WTC11 (cell line): Measurements from ENCODE around the gene ZC2HC1B. TPM values are rescaled to one million over a fixed set of nuclear protein-coding genes. Genes with fewer than 3 reads are reported as not detected.

Experiments
- ARID4B ChIP-seq: sonication (generic); formaldehyde crosslinking; IDR thresholded peaks from 2 replicates; pipeline ENCODE4 v1.8.0; 2023; ENCODE audit warnings: missing genetic modification reagents, mild to moderate bottlenecking, borderline replicate concordance
- FOXK1 ChIP-seq: sonication (generic); formaldehyde crosslinking; IDR thresholded peaks from 2 replicates; pipeline ENCODE4 v1.8.0; 2022; ENCODE audit warnings: mild to moderate bottlenecking, moderate library complexity, missing genetic modification reagents
- FOXP1 ChIP-seq: sonication (generic); formaldehyde crosslinking; IDR thresholded peaks from 2 replicates; pipeline ENCODE4 v1.8.0; 2022; ENCODE audit warnings: missing genetic modification reagents, mild to moderate bottlenecking, moderate library complexity, borderline replicate concordance
- GTF2I ChIP-seq: fragments of 250-450 bp; sonication (Bioruptor Pico); conservative IDR thresholded peaks from 2 replicates; pipeline ENCODE4 v1.4.0; 2021; ENCODE audit warnings: mild to moderate bottlenecking
- JAZF1 ChIP-seq: fragments of 250-450 bp; sonication (Bioruptor Pico); IDR thresholded peaks from 2 replicates; pipeline ENCODE4 v1.9.0; 2021; ENCODE audit warnings: moderate library complexity, mild to moderate bottlenecking, inconsistent platforms
- MXD4 ChIP-seq: fragments of 250-450 bp; sonication (Bioruptor Pico); IDR thresholded peaks from 2 replicates; pipeline ENCODE4 v1.8.0; 2021; ENCODE audit warnings: mild to moderate bottlenecking, moderate library complexity, borderline replicate concordance
- NFE2L1 ChIP-seq: sonication (generic); formaldehyde crosslinking; IDR thresholded peaks from 2 replicates; pipeline ENCODE4 v1.8.1; 2023; ENCODE audit warnings: missing genetic modification reagents
- SMAD4 ChIP-seq: sonication (generic); formaldehyde crosslinking; IDR thresholded peaks from 2 replicates; pipeline ENCODE4 v1.8.0; 2022; ENCODE audit warnings: mild to moderate bottlenecking, missing genetic modification reagents
- TEAD4 ChIP-seq: sonication (generic); formaldehyde crosslinking; IDR thresholded peaks from 2 replicates; pipeline ENCODE4 v1.8.0; 2022; ENCODE audit warnings: mild to moderate bottlenecking, missing genetic modification reagents
- ZBTB21 ChIP-seq: sonication (generic); formaldehyde crosslinking; IDR thresholded peaks from 2 replicates; pipeline ENCODE4 v1.8.1; 2023; ENCODE audit warnings: mild to moderate bottlenecking, missing genetic modification reagents, borderline replicate concordance
- ZMAT4 ChIP-seq: fragments of 250-450 bp; sonication (Bioruptor Pico); IDR thresholded peaks from 2 replicates; pipeline ENCODE4 v1.9.0; 2021; ENCODE audit warnings: mild to moderate bottlenecking
- ZNF219 ChIP-seq: sonication (generic); formaldehyde crosslinking; IDR thresholded peaks from 2 replicates; pipeline ENCODE4 v1.8.0; 2023; ENCODE audit warnings: missing genetic modification reagents, mild to moderate bottlenecking, borderline replicate concordance
- ZNF263 ChIP-seq: sonication (generic); formaldehyde crosslinking; IDR thresholded peaks from 2 replicates; pipeline ENCODE4 v1.8.1; 2022; ENCODE audit warnings: low read depth, mild to moderate bottlenecking, moderate library complexity, missing genetic modification reagents
- ZNF671 ChIP-seq: fragments of 250-450 bp; sonication (Bioruptor Pico); IDR thresholded peaks from 2 replicates; pipeline ENCODE4 v1.8.0; 2021; ENCODE audit warnings: mild to moderate bottlenecking
- total RNA-seq: library from RNA; stranded (reverse); gene quantifications from 3 replicates; pipeline ENCODE4 v1.2.3, GENCODE V29; 2021
- TF ChIP-seq, protein P1 (sequence below): fragments of 250-450 bp; sonication (Bioruptor Pico); IDR thresholded peaks from 2 replicates; pipeline ENCODE4 v1.8.0; 2021; ENCODE audit warnings: mild to moderate bottlenecking
- TF ChIP-seq, protein P2 (sequence below): sonication (generic); formaldehyde crosslinking; IDR thresholded peaks from 2 replicates; pipeline ENCODE4 v1.8.1; 2022; ENCODE audit warnings: low read depth, missing genetic modification reagents, borderline replicate concordance
- TF ChIP-seq, protein P3 (sequence below): sonication (generic); formaldehyde crosslinking; IDR thresholded peaks from 2 replicates; pipeline ENCODE4 v1.8.1; 2022; ENCODE audit warnings: mild to moderate bottlenecking, missing genetic modification reagents, moderate library complexity, borderline replicate concordance
- TF ChIP-seq, protein P4 (sequence below): sonication (generic); formaldehyde crosslinking; IDR thresholded peaks from 2 replicates; pipeline ENCODE4 v1.8.1; 2023; ENCODE audit warnings: mild to moderate bottlenecking, missing genetic modification reagents
- TF ChIP-seq, protein P5 (sequence below): sonication (generic); formaldehyde crosslinking; IDR thresholded peaks from 2 replicates; pipeline ENCODE4 v1.8.1; 2022; ENCODE audit warnings: mild to moderate bottlenecking, moderate library complexity, missing genetic modification reagents
- TF ChIP-seq, protein P6 (sequence below): fragments of 200-600 bp; IDR thresholded peaks from 2 replicates; pipeline ENCODE4 v1.8.0; 2022; ENCODE audit warnings: antibody characterized with exemption
- TF ChIP-seq, protein P7 (sequence below): sonication (generic); formaldehyde crosslinking; conservative IDR thresholded peaks from 2 replicates; pipeline ENCODE4 v1.8.1; 2022; ENCODE audit warnings: mild to moderate bottlenecking, missing genetic modification reagents
- TF ChIP-seq, protein P8 (sequence below): sonication (generic); formaldehyde crosslinking; IDR thresholded peaks from 2 replicates; pipeline ENCODE4 v1.8.0; 2022; ENCODE audit warnings: mild to moderate bottlenecking, missing genetic modification reagents

The ZC2HC1B gene
- total RNA-seq, 1 experiment from 2014 or later: not detected

DNA sequence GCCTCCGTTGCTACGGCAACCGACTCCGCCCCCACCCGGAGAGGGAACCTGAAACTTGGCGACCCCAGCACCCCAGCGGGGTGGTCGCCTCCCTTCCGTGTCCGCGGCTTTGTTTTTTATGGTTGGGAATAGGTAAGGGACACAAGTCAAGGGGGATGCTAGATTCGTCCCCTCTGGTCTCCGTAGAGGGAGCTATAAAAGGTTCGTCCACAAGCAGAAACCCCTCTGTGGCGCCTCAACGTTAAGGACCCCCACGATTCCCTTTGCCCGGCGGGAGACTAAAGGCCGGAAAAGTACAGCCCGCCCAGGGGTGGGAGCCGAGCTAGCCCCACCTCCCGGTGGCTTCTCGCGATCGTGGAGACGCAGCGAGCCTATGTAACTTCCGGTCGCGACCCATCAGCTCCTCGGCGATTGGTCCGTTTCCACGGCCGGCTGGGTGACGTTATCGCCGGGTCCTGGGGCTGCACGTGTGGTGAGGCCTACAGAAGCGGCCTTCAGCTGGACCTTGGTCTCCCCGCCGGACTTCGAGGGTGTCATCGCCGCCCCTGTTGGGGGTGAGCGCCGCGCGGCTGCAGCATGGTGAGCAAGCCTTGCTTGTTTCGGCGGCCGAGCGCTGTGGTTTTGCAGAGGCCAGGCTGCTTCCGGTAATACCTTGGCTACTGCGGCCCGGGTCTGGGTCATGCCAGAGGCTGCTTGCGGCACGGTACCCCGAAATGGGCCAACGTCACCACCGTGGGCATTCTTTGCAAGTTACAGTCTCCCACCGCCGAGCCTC is 21.2 kb upstream of the ZC2HC1B start, which contains the start of gene LTV1 (continued):
- TF ChIP-seq ARID4B (CRISPR knock-in tag): peak; percentile 86
- no peak for TF ChIP-seq ZNF263 (CRISPR knock-in tag)
- TF ChIP-seq ZMAT4 (CRISPR knock-in tag): no peak
- TF ChIP-seq, protein P1, sequence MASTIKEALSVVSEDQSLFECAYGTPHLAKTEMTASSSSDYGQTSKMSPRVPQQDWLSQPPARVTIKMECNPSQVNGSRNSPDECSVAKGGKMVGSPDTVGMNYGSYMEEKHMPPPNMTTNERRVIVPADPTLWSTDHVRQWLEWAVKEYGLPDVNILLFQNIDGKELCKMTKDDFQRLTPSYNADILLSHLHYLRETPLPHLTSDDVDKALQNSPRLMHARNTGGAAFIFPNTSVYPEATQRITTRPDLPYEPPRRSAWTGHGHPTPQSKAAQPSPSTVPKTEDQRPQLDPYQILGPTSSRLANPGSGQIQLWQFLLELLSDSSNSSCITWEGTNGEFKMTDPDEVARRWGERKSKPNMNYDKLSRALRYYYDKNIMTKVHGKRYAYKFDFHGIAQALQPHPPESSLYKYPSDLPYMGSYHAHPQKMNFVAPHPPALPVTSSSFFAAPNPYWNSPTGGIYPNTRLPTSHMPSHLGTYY: no peak
- TF ChIP-seq ZNF671 (CRISPR knock-in tag): no peak
- TF ChIP-seq, protein P2, sequence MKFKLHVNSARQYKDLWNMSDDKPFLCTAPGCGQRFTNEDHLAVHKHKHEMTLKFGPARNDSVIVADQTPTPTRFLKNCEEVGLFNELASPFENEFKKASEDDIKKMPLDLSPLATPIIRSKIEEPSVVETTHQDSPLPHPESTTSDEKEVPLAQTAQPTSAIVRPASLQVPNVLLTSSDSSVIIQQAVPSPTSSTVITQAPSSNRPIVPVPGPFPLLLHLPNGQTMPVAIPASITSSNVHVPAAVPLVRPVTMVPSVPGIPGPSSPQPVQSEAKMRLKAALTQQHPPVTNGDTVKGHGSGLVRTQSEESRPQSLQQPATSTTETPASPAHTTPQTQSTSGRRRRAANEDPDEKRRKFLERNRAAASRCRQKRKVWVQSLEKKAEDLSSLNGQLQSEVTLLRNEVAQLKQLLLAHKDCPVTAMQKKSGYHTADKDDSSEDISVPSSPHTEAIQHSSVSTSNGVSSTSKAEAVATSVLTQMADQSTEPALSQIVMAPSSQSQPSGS (CRISPR knock-in tag): no peak
- peak; percentile 93 for TF ChIP-seq FOXK1 (CRISPR knock-in tag)
- TF ChIP-seq, protein P3, sequence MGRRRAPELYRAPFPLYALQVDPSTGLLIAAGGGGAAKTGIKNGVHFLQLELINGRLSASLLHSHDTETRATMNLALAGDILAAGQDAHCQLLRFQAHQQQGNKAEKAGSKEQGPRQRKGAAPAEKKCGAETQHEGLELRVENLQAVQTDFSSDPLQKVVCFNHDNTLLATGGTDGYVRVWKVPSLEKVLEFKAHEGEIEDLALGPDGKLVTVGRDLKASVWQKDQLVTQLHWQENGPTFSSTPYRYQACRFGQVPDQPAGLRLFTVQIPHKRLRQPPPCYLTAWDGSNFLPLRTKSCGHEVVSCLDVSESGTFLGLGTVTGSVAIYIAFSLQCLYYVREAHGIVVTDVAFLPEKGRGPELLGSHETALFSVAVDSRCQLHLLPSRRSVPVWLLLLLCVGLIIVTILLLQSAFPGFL (CRISPR knock-in tag): no peak; the same call in 1 of the 2 replicates
- no peak for TF ChIP-seq ZNF219 (CRISPR knock-in tag)
- TF ChIP-seq, protein P4, sequence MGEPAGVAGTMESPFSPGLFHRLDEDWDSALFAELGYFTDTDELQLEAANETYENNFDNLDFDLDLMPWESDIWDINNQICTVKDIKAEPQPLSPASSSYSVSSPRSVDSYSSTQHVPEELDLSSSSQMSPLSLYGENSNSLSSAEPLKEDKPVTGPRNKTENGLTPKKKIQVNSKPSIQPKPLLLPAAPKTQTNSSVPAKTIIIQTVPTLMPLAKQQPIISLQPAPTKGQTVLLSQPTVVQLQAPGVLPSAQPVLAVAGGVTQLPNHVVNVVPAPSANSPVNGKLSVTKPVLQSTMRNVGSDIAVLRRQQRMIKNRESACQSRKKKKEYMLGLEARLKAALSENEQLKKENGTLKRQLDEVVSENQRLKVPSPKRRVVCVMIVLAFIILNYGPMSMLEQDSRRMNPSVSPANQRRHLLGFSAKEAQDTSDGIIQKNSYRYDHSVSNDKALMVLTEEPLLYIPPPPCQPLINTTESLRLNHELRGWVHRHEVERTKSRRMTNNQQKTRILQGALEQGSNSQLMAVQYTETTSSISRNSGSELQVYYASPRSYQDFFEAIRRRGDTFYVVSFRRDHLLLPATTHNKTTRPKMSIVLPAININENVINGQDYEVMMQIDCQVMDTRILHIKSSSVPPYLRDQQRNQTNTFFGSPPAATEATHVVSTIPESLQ: no peak
- TF ChIP-seq, protein P5, sequence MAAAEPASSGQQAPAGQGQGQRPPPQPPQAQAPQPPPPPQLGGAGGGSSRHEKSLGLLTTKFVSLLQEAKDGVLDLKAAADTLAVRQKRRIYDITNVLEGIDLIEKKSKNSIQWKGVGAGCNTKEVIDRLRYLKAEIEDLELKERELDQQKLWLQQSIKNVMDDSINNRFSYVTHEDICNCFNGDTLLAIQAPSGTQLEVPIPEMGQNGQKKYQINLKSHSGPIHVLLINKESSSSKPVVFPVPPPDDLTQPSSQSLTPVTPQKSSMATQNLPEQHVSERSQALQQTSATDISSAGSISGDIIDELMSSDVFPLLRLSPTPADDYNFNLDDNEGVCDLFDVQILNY: no peak
- TF ChIP-seq GTF2I (CRISPR knock-in tag): no peak
- peak; percentile 91; the same call in 1 of the 2 replicates for TF ChIP-seq FOXP1 (CRISPR knock-in tag)
- TF ChIP-seq NFE2L1 (CRISPR knock-in tag): peak; percentile 56; the same call in 1 of the 2 replicates
- no peak for TF ChIP-seq JAZF1 (CRISPR knock-in tag)
- TF ChIP-seq, protein P6, sequence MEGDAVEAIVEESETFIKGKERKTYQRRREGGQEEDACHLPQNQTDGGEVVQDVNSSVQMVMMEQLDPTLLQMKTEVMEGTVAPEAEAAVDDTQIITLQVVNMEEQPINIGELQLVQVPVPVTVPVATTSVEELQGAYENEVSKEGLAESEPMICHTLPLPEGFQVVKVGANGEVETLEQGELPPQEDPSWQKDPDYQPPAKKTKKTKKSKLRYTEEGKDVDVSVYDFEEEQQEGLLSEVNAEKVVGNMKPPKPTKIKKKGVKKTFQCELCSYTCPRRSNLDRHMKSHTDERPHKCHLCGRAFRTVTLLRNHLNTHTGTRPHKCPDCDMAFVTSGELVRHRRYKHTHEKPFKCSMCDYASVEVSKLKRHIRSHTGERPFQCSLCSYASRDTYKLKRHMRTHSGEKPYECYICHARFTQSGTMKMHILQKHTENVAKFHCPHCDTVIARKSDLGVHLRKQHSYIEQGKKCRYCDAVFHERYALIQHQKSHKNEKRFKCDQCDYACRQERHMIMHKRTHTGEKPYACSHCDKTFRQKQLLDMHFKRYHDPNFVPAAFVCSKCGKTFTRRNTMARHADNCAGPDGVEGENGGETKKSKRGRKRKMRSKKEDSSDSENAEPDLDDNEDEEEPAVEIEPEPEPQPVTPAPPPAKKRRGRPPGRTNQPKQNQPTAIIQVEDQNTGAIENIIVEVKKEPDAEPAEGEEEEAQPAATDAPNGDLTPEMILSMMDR: no peak
- no peak for TF ChIP-seq MXD4 (CRISPR knock-in tag)
- TF ChIP-seq, protein P7, sequence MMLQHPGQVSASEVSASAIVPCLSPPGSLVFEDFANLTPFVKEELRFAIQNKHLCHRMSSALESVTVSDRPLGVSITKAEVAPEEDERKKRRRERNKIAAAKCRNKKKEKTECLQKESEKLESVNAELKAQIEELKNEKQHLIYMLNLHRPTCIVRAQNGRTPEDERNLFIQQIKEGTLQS (CRISPR knock-in tag): no peak
- TF ChIP-seq TEAD4: 0 out of 2 replicates have a peak, but pooled peaks have one; percentile 54
- TF ChIP-seq SMAD4: no peak
- TF ChIP-seq, protein P8, sequence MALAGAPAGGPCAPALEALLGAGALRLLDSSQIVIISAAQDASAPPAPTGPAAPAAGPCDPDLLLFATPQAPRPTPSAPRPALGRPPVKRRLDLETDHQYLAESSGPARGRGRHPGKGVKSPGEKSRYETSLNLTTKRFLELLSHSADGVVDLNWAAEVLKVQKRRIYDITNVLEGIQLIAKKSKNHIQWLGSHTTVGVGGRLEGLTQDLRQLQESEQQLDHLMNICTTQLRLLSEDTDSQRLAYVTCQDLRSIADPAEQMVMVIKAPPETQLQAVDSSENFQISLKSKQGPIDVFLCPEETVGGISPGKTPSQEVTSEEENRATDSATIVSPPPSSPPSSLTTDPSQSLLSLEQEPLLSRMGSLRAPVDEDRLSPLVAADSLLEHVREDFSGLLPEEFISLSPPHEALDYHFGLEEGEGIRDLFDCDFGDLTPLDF (CRISPR knock-in tag): no peak
- TF ChIP-seq ZBTB21 (CRISPR knock-in tag): no peak
